Activated T-cell treated with anti-CD3 and anti-CD28 coated beads, Interleukin-2, amount 50 U/mL, for 72 hours (primary cell): ENCODE measurements around the gene INSM1. TPM values are rescaled to one million over a fixed set of nuclear protein-coding genes. Genes with fewer than 3 reads are reported as not detected.
"Not testable (repeated sequence)": the region's sequence is repeated elsewhere in the genome, so short reads cannot be mapped to it uniquely, and the experiment has no call there.

Experiments
- ATAC-seq, 2 donors: fragments of 150-1000 bp; cut with Tn5 transposase; replicated peaks in 1 of 2; 2 replicates each; pipeline ENCODE4 v1.10.0; 2021; ENCODE audit warnings: moderate library complexity in 2 of 2, mild to moderate bottlenecking in 1 of 2
- DNase-seq, 2 donors: peaks; one replicate each; pipeline ENCODE4 v3.0.0; 2021 to 2022; ENCODE audit warnings: mixed read lengths in 1 of 2
- H3K27ac Mint-ChIP-seq: one replicate; pipeline ENCODE4 v1.8.0; 2022; ENCODE audit warnings: mild to moderate bottlenecking, moderate library complexity, mixed read lengths
- H3K27me3 Mint-ChIP-seq: one replicate; pipeline ENCODE4 v1.8.0; 2022; ENCODE audit warnings: low read depth, mixed read lengths
- H3K36me3 Mint-ChIP-seq, 2 donors: one replicate each; pipeline ENCODE4 v1.8.0; 2022; ENCODE audit warnings: mixed read lengths in 2 of 2, mild to moderate bottlenecking in 1 of 2; ENCODE audit not compliant: insufficient read depth in 2 of 2
- H3K4me1 Mint-ChIP-seq: one replicate; pipeline ENCODE4 v1.8.0; 2022; ENCODE audit warnings: low read depth, mixed read lengths
- H3K4me3 Mint-ChIP-seq, 2 donors: one replicate each; pipeline ENCODE4 v1.8.0; 2022; ENCODE audit warnings: mild to moderate bottlenecking in 2 of 2, mixed read lengths in 2 of 2, moderate library complexity in 2 of 2
- H3K9me3 Mint-ChIP-seq, 2 donors: one replicate each; pipeline ENCODE4 v1.8.0; 2022; ENCODE audit warnings: mixed read lengths in 2 of 2
- total RNA-seq, 2 donors: library from RNA; stranded (reverse); gene quantifications; one replicate each; pipeline ENCODE4 v1.2.3, GENCODE V29; 2022

Gene INSM1
- total RNA-seq, 2 donors from 2014 or later, result 4.1 to 7.4 TPM

DNA sequence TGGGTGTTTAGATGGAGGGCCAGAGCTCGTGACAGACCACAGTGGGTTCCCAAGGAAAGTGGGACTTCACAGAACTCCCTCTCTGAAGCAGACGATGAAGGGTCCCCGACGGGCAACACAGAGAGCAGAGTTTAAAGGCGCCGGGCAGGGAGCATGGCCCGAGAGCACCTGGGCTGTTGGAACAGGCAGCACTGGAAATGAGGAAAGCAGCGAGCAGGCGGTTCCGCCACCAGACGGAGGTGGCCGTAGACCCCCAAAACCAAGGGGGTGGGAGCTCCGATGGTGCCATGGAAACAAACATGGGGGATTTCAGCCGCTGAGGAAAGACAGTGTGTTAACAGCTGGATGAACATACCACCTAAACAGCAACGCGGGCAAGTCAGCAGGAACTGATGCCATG lies 27.5 kb upstream of the INSM1 start:
- Mint-ChIP-seq H3K27me3 (no peaks in the 10 kb centered on the region), H3K27ac (no peak overlapping the region), H3K36me3 (peaks cover 0 to 1% of the 10 kb centered on the region in 2 donors), H3K4me3 (no peak overlapping the region), H3K9me3 (peaks cover 3% of the 10 kb centered on the region in 2 donors), H3K4me1 (no peaks in the 10 kb centered on the region)
- ATAC-seq (no peak), DNase-seq (no peak)

DNA sequence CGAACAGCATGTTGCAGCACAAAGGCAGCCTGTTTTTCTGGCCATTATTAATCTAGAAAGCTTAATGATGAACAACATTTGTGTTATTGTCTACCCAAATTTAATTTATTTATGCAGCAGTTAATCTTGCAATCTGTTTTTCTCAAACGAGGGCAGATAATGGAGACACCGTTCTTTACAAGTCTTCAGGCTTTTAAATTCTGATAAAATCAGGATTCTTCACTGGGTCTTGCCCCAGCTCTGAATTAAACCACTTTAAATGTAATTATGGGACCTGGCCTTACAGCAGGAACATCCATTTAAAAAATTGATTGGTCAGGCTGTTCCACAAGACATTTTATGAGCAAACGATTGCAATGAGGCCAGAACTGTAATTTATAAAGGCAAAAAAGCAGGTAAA lies 26.5 kb upstream of the INSM1 start:
- Mint-ChIP-seq H3K4me1 (no peaks in the 10 kb centered on the region), H3K36me3 (peaks cover 0 to 1% of the 10 kb centered on the region in 2 donors), H3K4me3 (no peak overlapping the region)

DNA sequence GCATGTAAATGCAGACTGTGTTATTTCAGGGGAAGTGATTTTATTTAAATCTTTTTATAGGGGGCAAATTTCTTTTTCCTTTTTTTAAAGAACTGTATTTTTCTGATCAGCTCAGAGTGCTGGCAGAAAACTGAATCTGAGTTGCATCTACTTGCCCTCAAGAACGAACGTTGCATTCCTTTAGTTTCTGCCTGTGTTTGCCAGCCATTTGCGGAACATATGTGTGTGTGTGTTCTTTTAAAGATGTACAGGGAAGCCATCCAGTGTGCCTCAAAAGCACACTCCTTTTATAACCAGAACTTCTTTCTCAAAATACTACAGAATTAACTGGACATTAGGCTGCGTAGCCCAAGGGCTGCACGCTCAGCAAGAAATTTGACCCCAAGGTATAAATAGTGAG lies 25.8 kb upstream of the INSM1 start:
- Mint-ChIP-seq H3K27me3 (peaks cover 2% of the 10 kb centered on the region), H3K9me3 (peaks cover under 1% of the 10 kb centered on the region in 2 donors), H3K27ac (no peak overlapping the region), H3K36me3 (no peaks in the 10 kb centered on the region), H3K4me1 (no peaks in the 10 kb centered on the region), H3K4me3 (no peak overlapping the region)
- DNase-seq (no peak), ATAC-seq (no peak)

More for the DNA sequence above, 26.5 kb upstream of the INSM1 start:
- Mint-ChIP-seq H3K27me3 (no peaks in the 10 kb centered on the region), H3K27ac (no peak overlapping the region), H3K9me3 (peaks cover 3% of the 10 kb centered on the region in 2 donors)
- ATAC-seq (no peak), DNase-seq (no peak)

DNA sequence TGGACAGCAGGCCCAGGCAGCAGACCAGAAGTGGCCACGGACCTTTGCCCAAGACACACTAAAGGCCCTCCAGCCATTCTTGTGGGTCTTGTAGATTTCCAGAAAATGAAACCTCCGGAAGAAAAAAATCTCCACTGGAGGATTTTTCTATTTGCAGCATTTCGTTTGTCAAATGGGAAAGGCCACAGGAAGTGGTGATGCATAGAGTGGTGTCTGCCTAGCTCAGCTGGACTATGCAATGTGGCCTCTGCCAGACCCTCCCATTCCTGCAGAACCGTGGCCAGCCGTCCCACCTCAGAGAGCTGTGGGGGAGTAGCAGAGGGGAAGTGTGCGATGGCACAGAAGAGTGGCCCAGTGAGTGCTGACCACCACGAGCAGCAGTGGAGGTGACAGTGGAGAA lies 24.0 kb upstream of the INSM1 start:
- ATAC-seq, result no peak
- H3K27ac Mint-ChIP-seq, result no peak overlapping the region
- no peak overlapping the region for H3K4me3 Mint-ChIP-seq
- no peak for DNase-seq
- H3K36me3 Mint-ChIP-seq, result no peaks in the 10 kb centered on the region
- peaks cover 0 to 2% of the 10 kb centered on the region in 2 donors for H3K9me3 Mint-ChIP-seq
- H3K27me3 Mint-ChIP-seq, result peaks cover 10% of the 10 kb centered on the region
- no peaks in the 10 kb centered on the region for H3K4me1 Mint-ChIP-seq

DNA sequence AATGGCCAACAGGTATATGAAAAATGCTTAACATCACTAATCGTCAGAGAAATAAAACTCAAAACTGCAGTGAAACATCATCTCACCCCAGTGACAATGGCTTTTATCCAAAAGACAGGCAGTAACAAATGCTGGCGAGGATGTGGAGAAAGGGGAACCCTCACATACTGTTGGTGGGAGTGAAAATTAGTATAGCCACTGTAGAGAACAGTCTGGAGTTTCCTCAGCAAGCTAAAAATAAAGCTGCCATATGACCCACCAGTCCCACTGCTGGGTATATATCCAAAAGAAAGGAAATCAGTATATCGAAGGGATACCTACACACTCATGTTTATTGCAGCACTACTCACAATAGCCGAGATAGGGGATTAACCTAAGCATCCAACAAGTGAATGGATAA lies 23.4 kb upstream of the INSM1 start:
- ATAC-seq (no peak), DNase-seq (no peak)
- H3K4me3 Mint-ChIP-seq, result no peak overlapping the region
- H3K27me3 Mint-ChIP-seq, result peaks cover 14% of the 10 kb centered on the region
- H3K27ac Mint-ChIP-seq, result no peak overlapping the region
- H3K9me3 Mint-ChIP-seq, result peaks cover 0 to 2% of the 10 kb centered on the region in 2 donors
- no peaks in the 10 kb centered on the region for H3K4me1 Mint-ChIP-seq
- H3K36me3 Mint-ChIP-seq, result no peaks in the 10 kb centered on the region

DNA sequence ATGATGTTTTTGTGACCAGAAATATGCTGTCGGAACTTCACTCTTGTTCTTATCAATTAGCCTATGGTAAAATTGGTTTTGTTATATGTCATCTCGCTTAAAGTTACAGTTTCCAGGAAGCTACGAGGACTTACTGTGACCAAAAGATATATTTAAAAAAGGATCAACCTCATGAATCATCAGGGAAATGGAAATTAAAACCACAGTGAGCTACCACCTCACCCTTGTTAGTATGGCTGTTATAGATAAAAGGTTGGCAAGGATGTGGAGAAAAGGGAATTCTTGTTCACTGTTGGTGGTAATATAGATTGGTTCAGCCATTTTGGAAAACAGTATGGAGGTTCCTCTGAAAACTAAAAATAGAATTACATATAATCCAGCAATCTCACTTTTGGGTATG lies 14.3 kb upstream of the INSM1 start:
- H3K4me3 Mint-ChIP-seq, result no peak overlapping the region
- peaks cover 45% of the 10 kb centered on the region for H3K27me3 Mint-ChIP-seq
- H3K4me1 Mint-ChIP-seq, result peaks cover 15% of the 10 kb centered on the region
- ATAC-seq, result no peak
- DNase-seq, result no peak
- no peak overlapping the region for H3K27ac Mint-ChIP-seq
- H3K9me3 Mint-ChIP-seq, result peaks cover 3 to 4% of the 10 kb centered on the region in 2 donors
- peaks cover 0 to 5% of the 10 kb centered on the region in 2 donors for H3K36me3 Mint-ChIP-seq

DNA sequence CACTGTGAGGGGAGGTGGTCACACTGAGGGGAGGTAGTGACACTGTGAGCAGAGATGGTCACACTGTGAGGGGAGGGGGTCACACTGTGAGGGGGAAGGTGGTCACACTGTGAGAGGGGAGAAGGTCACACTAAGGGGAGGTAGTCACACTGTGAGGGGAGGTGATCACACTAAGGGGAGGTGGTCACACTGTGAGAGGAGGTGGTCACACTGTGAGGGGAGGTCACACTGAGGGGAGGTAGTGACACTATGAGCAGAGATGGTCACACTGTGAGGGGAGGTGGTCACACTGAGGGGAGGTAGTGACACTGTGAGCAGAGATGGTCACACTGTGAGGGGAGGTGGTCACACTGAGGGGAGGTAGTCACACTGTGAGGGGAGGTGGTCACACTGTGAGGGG lies 12.4 kb upstream of the INSM1 start:
- DNase-seq, H3K27ac Mint-ChIP-seq, H3K4me3 Mint-ChIP-seq, ATAC-seq, H3K9me3 Mint-ChIP-seq, H3K36me3 Mint-ChIP-seq: not testable (repeated sequence)
- H3K27me3 Mint-ChIP-seq, result peaks cover 41% of the 10 kb centered on the region
- H3K4me1 Mint-ChIP-seq, result peaks cover 26% of the 10 kb centered on the region

DNA sequence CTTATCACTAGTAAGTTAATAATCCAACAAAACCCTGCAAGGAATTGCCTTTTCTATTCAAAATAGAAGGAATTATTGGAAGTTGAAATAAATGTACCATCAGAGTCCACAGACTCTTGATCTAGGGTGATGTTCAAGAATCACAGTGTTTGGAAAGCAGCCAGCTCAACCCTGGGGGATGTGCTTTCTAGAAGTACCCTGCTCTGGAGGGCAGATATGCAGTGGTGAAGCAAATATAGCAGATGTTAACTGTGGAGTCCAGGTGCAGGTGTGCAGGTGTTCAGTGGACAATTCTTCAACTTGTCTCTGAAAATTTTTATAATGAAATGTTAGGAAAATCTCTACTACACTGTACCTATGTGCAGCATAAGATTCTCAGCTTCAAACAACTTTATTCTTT lies 9.1 kb upstream of the INSM1 start:
- no peak overlapping the region for H3K27ac Mint-ChIP-seq
- DNase-seq, result no peak
- peaks cover 3% of the 10 kb centered on the region in 2 donors for H3K9me3 Mint-ChIP-seq
- no peak for ATAC-seq
- H3K36me3 Mint-ChIP-seq, result peaks cover 2 to 5% of the 10 kb centered on the region in 2 donors
- peaks cover 53% of the 10 kb centered on the region for H3K27me3 Mint-ChIP-seq
- H3K4me1 Mint-ChIP-seq, result peaks cover 47% of the 10 kb centered on the region
- no peak overlapping the region for H3K4me3 Mint-ChIP-seq

DNA sequence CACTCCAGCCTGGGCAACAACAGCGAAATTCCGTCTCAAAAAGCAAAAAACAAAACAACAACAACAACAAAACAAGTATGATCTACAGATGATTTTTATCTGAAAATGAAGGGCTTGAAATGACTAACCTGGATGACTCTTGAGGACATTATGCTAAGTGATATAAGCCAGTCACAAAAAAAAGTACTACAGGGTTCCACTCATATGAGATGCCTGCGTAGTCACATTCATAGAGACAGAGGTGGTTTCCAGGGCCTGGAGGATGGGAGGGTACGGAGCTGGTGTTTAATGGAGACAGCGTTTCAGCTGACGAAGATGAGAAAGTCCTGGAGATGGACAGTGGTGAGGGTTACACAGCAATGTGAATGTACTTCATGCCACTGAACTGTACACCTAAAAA lies 8.3 kb upstream of the INSM1 start:
- peak overlapping the region in 1 of 2 donors; percentile 48 for H3K4me3 Mint-ChIP-seq
- peak; percentile 42 to 71 for ATAC-seq

DNA sequence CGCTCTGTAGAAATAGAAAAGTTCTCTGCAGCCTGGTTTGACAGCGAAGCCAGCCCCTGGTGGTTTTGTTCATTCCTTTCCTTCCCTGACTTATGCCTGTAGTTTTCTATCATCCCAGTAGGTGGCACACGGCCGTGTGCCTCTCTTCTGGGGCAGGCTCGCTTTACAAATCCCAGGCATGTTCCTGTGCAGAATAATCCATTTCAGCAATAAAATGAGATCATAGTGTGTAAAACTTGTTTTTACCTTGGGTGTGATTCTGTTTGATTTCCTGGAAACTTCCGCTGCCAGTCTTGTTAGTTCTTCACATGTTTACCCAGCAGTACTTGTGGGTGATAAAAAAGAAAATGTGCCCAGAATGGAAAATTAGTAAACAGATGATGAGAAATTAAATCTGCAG lies 7.4 kb upstream of the INSM1 start:
- peaks cover 57% of the 10 kb centered on the region for H3K27me3 Mint-ChIP-seq
- peak; percentile 67 to 73 for ATAC-seq
- DNase-seq, result peak; percentile 26 to 36
- H3K4me3 Mint-ChIP-seq, result peak overlapping the region; percentile 35 to 59
- peaks cover 42% of the 10 kb centered on the region for H3K4me1 Mint-ChIP-seq
- H3K27ac Mint-ChIP-seq, result no peak overlapping the region
- peaks cover 0 to 2% of the 10 kb centered on the region in 2 donors for H3K36me3 Mint-ChIP-seq
- H3K9me3 Mint-ChIP-seq, result no peaks in the 10 kb centered on the region

More for the DNA sequence above, 8.3 kb upstream of the INSM1 start:
- Mint-ChIP-seq H3K9me3 (peaks cover 1% of the 10 kb centered on the region in 2 donors), H3K4me1 (peaks cover 39% of the 10 kb centered on the region), H3K36me3 (peaks cover 2 to 3% of the 10 kb centered on the region in 2 donors), H3K27ac (no peak overlapping the region), H3K27me3 (peaks cover 51% of the 10 kb centered on the region)
- DNase-seq, result no peak

DNA sequence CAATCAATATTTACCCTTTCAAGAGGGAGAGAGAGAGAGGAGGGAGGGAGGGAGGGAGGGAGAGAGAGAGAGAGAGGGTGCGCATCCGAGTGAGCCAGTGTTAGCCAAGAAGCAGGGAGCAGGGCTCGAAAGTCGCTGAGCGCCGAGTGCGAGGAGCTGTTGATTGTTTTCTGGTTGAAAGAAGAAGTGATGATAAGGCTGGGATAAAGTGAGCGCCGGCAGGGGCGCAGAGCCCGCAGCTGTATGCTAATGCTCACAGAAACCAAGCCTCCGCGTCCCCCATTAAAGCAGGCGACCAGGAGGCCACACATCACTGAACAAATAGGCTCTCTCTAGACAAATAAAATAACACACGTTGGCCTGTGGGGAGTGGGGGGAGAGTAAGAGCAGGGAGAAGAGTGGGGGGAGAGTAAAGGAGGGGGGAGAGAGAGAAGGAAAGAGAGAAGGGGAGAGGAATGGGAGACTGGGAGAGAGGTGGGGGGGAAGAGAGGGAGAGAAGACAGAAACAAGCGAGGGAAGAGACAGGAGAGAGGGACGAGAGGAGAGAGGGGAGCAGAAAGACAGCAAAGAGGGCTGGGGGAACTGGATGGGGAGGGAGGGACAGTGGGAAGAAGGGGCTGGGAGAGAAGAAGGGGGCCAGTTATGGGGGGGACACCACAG lies 5.0 kb upstream of the INSM1 start:
- no peaks in the 10 kb centered on the region for H3K9me3 Mint-ChIP-seq
- peak overlapping the region; percentile 68 to 82 for H3K4me3 Mint-ChIP-seq
- peaks cover 75% of the 10 kb centered on the region for H3K27me3 Mint-ChIP-seq
- ATAC-seq (no peak), DNase-seq (no peak)
- peaks cover 57% of the 10 kb centered on the region for H3K4me1 Mint-ChIP-seq
- no peak overlapping the region for H3K27ac Mint-ChIP-seq
- H3K36me3 Mint-ChIP-seq, result peaks cover 0 to 2% of the 10 kb centered on the region in 2 donors

DNA sequence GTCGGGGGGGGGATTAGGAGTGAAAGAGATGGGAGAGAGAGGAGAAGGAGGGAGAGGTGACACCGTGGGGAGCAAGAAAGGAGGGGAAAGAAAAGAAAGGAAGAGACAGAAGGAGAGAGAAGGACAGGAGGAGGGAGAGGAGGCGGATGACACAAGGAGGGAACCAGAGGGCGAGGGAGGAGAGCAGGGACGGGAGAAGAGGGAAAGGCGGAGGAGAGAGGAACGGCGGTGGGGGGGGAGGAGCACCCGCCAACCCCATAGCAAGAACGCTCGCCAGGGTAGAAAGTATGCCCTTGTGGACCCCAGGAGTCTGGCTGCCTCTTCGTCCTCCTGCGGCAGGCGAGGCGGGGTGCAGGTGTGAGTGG lies 4.5 kb upstream of the INSM1 start:
- H3K9me3 Mint-ChIP-seq, result no peaks in the 10 kb centered on the region
- peaks cover 75% of the 10 kb centered on the region for H3K27me3 Mint-ChIP-seq
- no peak for ATAC-seq
- no peak overlapping the region for H3K27ac Mint-ChIP-seq
- H3K36me3 Mint-ChIP-seq, result peaks cover 0 to 2% of the 10 kb centered on the region in 2 donors
- H3K4me3 Mint-ChIP-seq, result peak overlapping the region; percentile 68 to 82
- no peak for DNase-seq
- H3K4me1 Mint-ChIP-seq, result peaks cover 57% of the 10 kb centered on the region

DNA sequence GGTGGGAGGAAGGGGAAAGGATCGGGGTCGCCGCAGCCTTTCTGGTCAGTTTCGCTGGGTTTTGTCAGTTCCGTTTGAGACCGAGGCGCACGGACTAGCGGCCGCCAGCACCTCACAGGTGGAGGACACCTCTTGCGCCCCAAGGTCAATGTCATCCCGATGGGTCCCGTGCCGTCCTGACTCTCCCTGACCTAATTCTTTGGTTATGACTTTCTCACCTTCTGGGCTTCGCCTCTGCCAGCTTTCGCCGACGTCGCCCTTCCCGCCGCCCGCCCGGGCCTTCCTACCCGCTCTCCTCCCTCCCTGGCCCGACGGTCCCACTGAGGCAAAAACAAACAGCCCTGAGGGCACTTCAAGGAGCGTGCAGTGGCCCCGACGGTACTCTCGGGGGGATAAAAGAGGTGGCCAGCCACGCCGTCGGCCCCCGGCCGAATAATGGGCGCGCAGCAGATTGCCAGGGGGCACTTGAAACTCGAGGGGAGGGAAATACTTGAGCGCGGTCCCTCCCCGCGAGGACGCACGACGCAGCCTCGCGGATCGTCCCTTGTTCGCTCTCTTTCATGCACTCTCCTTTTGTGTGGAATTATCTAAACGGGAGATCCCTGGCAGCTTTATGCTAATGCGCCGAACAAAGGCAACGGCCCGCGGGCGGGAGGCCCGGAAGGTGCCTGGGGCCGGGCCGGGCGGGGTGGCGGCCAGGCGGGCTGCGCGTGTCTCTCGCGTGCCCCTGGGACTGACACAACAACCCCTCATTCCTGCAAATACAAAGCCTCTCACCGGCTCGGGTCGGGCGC lies 3.9 kb upstream of the INSM1 start:
- Mint-ChIP-seq H3K27me3 (peaks cover 75% of the 10 kb centered on the region), H3K9me3 (no peaks in the 10 kb centered on the region), H3K4me1 (peaks cover 57% of the 10 kb centered on the region), H3K27ac (no peak overlapping the region), H3K4me3 (peak overlapping the region; percentile 68 to 82), H3K36me3 (peaks cover 0 to 2% of the 10 kb centered on the region in 2 donors)
- DNase-seq, result peak in 1 of 2 donors; percentile 24
- no peak for ATAC-seq
